NCI-H1417 treated with DMSO at 0.1 percent for 48 hours (cell line): Measurements from ENCODE around the gene BMP2.
A peak's percentile ranks its signal among the peaks of the same experiment; 100 is the strongest.

Experiments used
- DNase-seq: peaks from one replicate; lab custom pipeline; 2025; lab: John Stamatoyannopoulos, UW

The BMP2 gene

DNA sequence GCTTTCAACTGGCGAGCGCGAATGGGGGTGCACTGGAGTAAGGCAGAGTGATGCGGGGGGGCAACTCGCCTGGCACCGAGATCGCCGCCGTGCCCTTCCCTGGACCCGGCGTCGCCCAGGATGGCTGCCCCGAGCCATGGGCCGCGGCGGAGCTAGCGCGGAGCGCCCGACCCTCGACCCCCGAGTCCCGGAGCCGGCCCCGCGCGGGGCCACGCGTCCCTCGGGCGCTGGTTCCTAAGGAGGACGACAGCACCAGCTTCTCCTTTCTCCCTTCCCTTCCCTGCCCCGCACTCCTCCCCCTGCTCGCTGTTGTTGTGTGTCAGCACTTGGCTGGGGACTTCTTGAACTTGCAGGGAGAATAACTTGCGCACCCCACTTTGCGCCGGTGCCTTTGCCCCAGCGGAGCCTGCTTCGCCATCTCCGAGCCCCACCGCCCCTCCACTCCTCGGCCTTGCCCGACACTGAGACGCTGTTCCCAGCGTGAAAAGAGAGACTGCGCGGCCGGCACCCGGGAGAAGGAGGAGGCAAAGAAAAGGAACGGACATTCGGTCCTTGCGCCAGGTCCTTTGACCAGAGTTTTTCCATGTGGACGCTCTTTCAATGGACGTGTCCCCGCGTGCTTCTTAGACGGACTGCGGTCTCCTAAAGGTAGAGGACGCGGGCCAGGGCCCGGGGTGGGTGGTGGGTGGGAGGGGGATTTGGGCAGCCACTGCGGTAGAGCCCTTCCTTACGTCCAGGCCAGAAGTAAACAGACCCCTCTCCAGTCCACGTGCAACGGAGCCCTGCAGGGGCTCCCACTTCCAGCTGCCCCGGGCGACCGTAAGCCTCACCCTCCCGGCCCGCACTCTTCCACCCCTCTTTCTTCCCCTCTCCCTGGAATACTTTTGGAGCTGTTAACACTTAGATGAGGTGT is 998 bp downstream of the BMP2 start:
- DNase-seq: no peak

DNA sequence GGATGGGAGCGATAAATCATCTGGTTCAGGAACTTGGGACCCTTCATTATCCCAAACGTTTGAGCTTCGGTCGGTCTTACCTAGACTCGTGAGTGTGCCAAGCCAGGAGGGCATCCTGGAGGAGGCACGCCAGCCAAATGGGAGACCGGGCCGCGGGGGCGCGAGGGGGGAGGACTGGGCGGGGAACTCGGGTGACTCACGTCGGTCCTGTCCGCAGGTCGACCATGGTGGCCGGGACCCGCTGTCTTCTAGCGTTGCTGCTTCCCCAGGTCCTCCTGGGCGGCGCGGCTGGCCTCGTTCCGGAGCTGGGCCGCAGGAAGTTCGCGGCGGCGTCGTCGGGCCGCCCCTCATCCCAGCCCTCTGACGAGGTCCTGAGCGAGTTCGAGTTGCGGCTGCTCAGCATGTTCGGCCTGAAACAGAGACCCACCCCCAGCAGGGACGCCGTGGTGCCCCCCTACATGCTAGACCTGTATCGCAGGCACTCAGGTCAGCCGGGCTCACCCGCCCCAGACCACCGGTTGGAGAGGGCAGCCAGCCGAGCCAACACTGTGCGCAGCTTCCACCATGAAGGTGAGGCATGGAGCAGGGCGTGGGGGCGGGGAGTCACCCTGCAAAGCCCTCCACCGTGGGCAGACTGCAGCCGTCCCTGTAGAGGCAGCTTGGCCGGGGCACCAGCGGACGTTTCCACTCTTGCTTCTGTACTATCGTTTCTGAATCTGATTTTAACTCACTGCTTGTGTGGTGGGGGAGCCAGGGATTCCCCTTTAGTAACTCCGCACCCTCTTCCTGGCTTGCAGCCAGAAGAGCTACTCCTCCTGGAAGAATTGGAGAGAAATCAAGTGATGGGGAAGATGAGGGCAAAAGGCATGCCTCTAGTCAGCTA is 2.7 kb downstream of the BMP2 start:
- DNase-seq: no peak

DNA sequence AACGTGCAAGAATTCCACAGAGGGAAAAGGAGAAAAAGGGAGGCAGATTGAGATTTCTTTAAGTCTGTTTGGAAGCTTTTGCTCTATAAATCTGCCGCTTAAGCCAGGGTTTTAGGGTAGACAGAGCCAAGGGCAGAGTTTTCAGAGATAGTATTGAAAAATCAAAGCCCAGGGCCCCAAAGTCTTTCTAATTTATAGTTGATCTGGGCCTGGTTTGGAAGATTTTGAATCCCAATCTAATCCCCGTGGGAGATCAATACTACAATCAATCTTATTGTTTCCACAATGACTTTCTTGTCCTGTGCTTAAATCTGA is 3.3 kb downstream of the BMP2 start:
- no peak for DNase-seq

DNA sequence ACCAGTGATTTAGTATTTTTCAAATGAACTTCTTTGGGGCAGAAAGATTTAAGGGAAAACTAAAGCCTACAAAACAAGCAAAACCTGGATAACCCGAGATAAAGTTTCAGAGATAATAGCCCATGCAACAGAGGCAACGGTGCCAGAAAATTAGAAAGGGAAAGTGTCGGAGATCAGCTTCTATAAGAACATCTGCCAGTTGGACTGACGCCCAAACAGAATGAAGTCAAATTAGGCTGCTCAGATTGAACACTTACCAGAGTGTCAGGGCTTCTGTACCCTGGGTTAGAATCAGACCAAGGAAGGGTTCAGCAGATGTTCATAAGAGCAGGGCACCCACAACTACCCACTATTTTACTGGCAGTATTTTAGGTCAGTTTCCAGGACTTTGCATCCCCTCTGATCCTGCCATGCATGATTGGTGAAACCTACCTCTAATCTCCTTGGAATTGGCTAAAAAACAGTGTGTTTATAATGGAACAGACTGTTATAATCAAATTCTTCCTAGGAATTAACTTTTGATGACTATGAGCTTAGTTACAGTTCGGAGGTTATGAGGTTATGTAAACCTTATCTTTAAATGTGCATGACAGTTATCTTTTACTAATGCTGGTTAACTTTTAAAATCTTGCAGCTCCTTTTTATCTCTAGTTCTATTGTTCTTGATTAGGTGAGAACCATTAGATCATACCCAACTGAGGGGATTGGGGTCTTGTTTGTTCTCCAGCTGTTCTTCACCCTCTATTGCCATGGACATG is 13.1 kb downstream of the BMP2 start:
- no peak for DNase-seq

DNA sequence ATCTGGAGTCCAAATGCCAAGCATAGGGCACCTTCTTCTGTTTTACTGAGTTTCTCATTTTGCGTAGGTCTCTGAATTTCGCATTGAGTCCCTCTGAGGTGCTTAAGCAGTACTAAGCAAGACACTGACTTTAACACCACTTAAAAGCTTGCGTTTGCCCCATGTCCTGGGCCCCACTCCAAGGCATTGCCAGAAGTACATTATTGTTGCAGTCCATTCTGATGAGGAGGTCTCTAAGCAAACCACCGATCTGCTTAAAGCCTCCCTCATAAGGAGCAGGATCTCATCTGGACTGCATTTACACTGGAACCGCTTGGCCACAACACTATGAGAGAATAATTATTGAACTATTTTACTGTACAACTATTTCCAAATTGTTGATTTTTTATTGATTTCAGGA is 16.3 kb downstream of the BMP2 start:
- no peak for DNase-seq

DNA sequence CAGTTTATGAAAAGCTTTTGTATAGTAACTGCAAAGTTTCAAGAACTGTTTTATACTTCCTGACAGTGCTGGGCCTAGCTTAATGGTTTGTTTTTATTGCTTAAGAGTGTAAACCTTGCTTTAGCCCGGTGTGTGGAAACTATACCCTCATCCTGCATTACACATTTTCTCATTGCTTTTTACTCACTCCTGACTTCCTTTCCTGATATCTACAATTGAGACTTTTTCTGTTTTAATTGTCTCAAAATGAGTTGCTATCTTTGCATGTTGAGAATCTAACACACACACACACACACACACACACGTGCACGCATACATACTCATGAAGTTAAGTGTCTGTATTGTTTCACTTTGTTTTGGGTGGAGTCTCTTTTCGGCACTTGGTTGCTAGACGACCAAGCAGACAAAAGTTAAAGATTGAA is 16.7 kb downstream of the BMP2 start:
- DNase-seq: no peak

DNA sequence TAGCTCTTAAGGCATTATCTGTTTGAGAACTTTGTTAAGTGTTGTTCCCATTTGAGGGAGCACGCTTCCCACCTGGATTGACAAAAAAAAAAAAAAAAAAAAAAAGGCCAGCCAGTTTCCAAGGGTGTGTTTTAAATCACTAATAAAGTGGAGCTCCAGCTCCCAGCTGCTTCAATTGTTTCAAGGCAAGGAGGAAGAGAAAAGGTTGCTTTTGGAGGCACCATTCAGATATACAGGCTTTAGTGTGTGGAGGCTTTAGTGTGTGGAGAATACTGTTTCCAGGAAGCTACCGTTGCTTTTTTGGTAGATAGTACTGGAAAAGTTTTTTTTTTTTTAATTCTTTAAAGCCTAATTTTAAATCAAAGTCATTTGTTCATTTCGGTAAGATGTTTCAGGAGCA is 17.3 kb downstream of the BMP2 start:
- DNase-seq: no peak

DNA sequence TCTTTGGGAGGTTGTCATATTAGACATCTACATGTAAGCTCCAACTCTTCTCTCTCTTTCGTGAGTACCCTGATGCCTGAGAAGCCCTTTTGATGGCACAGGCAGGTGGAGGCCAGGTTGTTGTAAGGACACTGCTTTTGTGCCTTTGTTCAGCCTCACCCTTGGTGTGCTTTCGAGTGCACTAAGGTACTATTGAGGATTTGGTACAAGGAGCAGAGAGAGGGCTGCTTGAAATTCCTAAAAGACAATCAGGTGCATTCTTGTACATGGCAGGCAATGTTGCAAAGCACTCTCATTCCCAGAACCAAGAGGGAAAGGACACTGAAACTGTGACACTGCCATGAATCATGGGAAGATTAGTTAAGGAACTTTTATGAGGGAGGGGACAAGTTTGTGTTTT is 19.1 kb downstream of the BMP2 start:
- DNase-seq: no peak

DNA sequence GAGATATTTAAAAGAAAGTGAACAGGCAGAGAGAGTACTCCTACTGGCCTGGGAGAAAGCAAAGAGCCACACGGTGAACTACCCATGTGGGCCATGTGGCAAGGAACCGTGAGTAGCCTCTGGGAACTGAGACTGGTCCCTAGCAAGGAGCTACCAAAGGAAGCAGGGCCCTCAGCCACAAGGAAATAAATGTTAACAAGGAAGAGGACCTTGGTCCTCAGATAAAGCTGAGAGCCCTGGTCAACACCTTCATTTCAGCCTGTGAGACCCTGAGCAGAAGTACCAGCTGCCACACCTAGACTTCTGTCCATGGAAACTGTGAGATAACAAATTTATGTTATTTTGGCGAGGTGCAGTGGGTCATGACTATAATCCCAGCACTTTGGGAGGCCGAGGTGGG is 25.3 kb downstream of the BMP2 start:
- DNase-seq: no peak

DNA sequence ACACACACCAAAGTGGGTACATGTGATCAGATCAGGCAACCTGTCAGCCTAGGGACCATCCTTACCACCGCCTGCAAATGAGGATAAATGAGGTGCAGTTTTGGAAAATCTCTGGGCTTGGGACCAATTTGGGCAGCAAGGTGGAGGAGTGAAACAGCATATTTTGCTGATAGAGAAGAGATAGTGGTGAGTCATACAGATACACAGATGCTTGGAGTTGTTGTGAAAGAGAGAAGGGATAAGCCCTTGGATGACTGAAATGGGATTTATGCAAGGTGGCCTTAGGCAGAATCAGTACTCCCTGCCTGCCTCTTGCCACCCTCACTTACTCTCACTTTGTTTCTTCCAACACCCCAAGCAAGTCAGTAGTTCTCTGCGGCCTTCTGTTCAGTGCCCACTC is 34.7 kb downstream of the BMP2 start:
- no peak for DNase-seq

DNA sequence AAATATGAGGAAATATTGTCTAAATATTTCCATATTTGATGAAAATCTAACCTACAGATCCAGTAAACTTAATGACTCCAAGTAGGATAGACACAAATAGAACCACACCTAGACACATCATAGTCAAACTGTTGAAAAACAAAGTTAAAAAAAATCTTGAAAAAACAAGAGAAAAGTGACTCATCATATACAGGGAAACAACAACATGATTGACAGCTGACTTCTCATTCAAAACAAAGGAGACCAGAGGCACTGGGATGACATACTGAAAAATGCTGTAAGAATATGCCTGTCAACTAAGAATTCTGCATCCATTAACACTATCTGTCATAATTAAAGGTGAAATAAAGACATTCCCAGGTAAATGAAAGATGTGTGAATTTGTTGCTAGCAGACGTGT is 38.8 kb downstream of the BMP2 start:
- no peak for DNase-seq

DNA sequence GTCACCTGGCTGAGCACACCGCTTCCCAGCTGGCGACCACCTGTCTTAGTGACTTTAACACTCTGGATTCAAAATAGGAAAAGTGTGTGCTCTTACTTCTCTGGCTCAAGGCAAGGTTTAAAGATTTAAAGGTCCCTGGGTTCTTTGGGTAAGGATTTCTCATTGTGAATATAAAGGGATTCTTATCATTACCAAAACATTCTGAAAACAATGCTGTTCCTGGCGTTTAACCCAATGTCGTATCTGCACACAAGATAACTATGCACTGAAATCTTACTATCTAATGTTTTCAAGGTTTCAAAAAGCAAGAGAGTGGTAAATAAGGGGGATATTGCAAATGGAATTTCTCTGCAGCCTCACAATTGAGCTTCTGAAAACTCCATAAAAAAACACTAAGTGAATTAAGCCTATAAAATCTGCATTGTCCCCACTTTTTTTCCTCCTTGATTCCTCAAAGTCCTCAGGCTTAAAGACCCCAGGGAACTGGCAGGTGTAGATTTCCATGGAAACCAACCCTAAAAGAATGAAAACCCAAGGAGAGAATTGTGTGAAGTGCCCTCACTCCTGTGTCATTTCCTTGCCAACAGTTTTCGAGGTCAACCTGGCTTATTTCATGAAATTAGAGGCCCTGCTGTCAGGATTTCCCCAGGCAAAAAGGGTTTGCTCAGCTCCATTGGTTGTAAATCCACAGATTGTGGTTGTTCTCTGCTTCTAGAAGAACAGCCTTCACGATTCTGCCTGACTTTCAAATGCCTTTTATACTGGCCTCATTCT is 44.0 kb downstream of the BMP2 start:
- DNase-seq: no peak

DNA sequence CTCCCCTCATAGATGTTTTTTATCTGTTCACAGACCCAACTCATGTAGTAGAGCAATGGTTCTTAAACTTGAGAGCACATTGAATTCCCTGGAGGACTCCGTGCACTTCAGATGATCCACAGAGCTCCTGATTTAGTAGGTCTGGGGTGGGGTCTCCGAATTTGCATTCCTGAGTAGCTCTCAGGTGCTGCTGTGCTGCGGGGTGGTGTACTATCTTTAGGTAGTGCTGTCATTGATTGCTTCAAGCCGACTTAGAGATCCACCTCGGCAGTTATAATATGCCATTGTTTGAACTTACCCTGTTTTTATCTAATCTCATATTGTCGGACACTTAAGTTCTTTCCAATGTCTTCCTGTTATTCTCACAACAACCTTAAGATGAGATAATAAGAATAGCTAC is 45.0 kb downstream of the BMP2 start:
- DNase-seq: no peak

DNA sequence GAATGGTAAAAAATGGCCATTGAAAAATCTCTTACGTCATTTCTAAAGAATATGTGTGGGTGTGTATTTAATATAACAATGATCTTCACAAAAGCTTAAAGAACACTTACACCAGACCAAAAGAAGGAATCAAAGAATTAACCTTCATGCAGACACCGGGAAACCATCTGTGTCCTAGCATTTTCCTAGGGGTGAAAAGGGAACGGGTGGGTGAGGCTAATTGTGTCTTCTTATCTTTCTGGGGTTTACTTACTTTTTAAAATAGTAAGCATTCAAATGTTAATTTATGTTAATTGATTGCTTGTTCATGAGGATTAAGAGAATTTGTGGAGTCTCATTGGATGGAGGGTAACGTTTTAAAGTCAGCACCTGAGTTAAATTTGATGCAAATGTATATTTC is 47.5 kb downstream of the BMP2 start:
- no peak for DNase-seq

DNA sequence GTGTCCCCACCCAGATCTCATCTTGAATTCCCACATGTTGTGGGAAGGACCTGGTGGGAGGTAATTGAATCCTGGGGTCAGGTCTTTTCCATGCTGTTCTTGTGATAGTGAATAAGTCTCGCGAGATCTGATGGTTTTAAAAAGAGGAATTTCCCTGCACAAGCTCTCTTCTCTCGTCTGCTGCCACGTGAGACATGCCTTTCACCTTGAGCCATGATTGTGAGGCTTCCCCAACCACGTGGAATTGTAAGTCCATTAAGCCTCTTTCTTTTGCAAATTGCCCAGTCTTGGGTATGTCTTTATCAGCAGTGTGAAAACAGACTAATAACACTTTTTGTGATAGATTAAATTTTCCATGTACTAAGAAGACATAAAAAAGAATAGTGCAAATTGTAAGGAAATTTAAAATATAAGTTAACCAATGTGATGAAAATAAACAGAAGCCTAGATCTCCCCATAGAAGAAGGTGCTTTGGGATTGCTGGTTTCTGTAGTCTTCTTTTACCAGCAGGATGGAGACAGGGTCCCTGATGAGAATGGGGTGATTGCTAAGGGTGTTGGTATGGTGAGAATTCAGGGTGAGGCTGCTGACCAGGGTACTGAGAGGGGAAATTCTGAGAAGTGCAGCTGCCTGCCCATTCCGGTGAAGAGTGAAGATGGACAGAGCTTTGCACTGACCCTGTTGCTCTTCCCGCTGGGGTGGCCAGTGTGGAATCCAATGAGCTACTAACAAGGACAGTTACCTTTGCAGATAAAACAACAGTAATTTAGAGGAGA is 50.7 kb downstream of the BMP2 start:
- no peak for DNase-seq

DNA sequence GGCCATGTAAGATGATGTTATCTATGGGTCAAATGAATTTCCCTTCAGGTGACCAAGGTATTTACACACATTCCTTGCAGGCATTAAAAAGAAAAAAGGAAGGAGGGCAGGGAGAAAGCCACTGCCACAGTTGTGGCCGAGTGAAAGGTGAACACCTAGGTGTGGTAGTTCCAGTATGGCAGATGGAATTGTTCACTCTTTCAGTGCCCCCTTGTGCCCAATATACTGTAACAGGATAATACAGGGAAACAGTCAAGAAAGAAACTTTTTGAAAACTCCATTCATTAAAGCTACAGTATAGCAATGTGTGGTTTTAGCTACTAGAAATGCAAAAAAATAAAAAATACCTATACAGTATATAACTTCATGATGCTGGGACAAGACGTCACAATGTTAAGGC is 52.1 kb downstream of the BMP2 start:
- no peak for DNase-seq

DNA sequence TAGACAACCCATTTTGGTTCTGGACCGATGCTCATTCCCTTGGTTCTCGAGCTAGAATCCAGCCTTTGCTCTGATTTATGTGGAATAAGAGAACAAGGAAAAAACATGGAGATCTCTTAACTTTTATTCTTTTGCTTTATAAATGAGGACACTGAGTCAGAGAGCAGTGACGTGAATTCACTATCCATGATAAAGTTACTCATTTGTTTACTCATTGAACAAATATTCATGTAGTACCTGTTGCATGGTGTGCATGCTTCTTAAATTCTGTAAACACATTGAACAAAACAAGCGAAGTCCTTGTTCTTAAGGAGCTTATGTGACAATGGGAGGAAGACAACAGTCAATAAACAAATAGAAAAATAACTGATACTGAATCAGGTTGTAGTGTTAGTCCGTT is 56.9 kb downstream of the BMP2 start:
- no peak for DNase-seq

DNA sequence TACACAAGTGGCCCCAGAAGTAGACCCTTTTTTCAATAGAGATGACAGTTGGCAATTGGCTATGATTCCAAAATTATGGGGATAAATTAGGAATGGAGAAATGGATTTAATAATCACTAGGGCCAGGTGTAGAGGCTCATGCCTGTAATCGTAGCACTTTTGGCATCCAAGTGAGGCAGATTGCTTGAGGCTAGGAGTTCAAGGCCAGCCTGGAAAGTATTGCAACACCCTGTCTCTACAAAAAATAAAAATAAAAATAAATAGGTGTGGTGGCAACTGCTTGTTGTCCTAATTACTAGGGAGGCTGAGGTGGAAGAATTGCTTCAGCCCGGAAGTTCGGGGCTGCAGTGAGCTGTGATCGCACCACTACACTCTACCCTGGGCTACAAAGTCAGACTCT is 60.0 kb downstream of the BMP2 start:
- DNase-seq: no peak

DNA sequence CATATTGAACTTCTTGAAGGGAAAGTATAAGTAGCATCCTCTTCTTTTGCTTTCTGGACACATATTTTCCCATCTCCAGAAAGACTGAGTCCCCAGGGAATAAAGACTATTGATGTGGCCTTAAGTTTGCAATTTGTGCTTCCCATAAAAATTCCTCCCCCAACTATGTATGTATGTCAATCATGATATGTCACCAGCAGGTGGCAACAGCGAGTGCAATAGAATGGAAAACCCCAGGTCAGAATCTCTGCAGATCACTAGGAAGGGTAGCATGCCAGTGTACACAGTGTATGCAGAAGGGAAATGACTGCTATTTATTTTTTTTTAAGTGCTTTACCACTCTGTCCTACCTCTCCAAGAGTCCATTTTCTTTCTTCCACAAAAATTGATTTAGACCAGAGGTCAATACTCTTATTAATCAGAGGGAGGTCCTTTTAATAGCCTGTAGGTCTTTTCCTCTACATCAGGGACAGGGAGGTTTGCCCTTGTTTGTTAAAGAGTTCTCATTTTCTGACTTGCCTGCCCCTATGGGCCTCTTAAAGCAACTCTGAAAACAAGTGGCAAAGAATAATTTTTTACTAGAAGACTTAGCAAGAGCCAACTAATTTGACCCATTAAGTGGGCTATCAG is 61.4 kb downstream of the BMP2 start:
- peak; percentile 47 for DNase-seq

DNA sequence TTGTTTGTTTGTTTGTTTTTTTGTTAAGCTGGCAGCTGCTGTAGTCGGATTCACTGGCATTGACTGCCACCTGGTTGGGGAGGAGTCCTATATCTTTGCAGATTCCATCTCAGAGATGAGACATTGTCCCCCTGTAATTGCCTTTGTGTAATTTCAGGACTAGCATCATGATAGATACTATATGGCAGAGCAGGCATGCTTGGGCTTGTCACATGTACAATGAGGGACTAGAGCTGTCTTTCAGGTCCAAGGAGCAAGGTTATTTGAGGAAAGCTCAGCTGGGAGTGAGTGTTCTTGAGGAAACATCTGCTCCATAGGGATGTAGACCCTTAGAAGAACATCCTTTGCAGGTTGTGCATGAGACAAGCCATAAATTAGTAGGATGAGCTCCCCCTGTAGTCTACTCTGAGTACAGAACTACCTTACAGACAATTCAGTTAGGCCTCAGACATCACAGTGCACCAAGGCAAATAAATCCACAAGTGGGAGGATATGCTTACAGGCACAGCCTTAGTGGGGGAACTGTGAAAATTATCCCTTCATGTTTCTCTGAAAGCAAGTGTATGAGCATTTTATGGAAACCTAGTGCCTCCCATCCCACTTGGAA is 62.1 kb downstream of the BMP2 start:
- no peak for DNase-seq
